HEK293 (cell line): ENCODE results near the gene WARS2.

ENCODE experiments used
- ATF2 ChIP-seq: fragments of 450-650 bp; formaldehyde crosslinking; IDR thresholded peaks from 2 replicates; pipeline ENCODE4 v1.5.1; 2016; ENCODE audit warnings: missing biosample characterization, missing genetic modification characterization, low read depth
- CTCF ChIP-seq: fragments of 450-650 bp; formaldehyde crosslinking; IDR thresholded peaks from 2 replicates; pipeline ENCODE4 v1.5.1; 2016; ENCODE audit warnings: missing biosample characterization, missing genetic modification characterization
- REST ChIP-seq: fragments of 450-650 bp; formaldehyde crosslinking; IDR thresholded peaks from 2 replicates; pipeline ENCODE4 v1.5.1; 2016; ENCODE audit warnings: missing biosample characterization, missing genetic modification characterization
- YY1 ChIP-seq: fragments of 450-650 bp; formaldehyde crosslinking; IDR thresholded peaks from 2 replicates; pipeline ENCODE4 v1.5.1; 2018; ENCODE audit warnings: missing biosample characterization, missing genetic modification characterization
- ZBTB21 ChIP-seq: fragments of 450-650 bp; formaldehyde crosslinking; IDR thresholded peaks from 2 replicates; pipeline ENCODE4 v1.5.1; 2017; ENCODE audit warnings: missing biosample characterization, missing genetic modification characterization
- ZNF18 ChIP-seq: fragments of 450-650 bp; formaldehyde crosslinking; IDR thresholded peaks from 2 replicates; pipeline ENCODE4 v1.5.1; 2016; ENCODE audit warnings: missing biosample characterization, missing genetic modification characterization
- ZNF350 ChIP-seq: fragments of 450-650 bp; formaldehyde crosslinking; IDR thresholded peaks from 2 replicates; pipeline ENCODE4 v1.5.0; 2017; ENCODE audit warnings: missing biosample characterization, mild to moderate bottlenecking, missing genetic modification characterization
- ZNF391 ChIP-seq: fragments of 450-650 bp; formaldehyde crosslinking; IDR thresholded peaks from 2 replicates; pipeline ENCODE4 v1.5.1; 2016; ENCODE audit warnings: low read depth, missing biosample characterization, missing genetic modification characterization, borderline replicate concordance
- ZNF510 ChIP-seq: fragments of 450-650 bp; formaldehyde crosslinking; IDR thresholded peaks from 2 replicates; pipeline ENCODE4 v1.5.1; 2018; ENCODE audit warnings: mild to moderate bottlenecking, missing genetic modification characterization, missing biosample characterization; ENCODE audit not compliant: insufficient replicate concordance
- ZNF518A ChIP-seq: fragments of 450-650 bp; formaldehyde crosslinking; conservative IDR thresholded peaks from 2 replicates; pipeline ENCODE4 v1.5.1; 2016; ENCODE audit warnings: low read depth, missing biosample characterization, missing genetic modification characterization
- ZNF585B ChIP-seq: fragments of 450-650 bp; formaldehyde crosslinking; IDR thresholded peaks from 2 replicates; pipeline ENCODE4 v1.5.1; 2016; ENCODE audit warnings: missing biosample characterization, missing genetic modification characterization
- ZNF707 ChIP-seq: fragments of 450-650 bp; formaldehyde crosslinking; IDR thresholded peaks from 2 replicates; pipeline ENCODE4 v1.5.1; 2016; ENCODE audit warnings: missing biosample characterization, missing genetic modification characterization
- ZNF768 ChIP-seq: fragments of 450-650 bp; formaldehyde crosslinking; IDR thresholded peaks from 2 replicates; pipeline ENCODE4 v1.5.1; 2018; ENCODE audit warnings: missing biosample characterization, mild to moderate bottlenecking, missing genetic modification characterization
- ZSCAN23 ChIP-seq: fragments of 450-650 bp; formaldehyde crosslinking; IDR thresholded peaks from 2 replicates; pipeline ENCODE4 v1.5.1; 2016; ENCODE audit warnings: missing biosample characterization, missing genetic modification characterization

GRCh38 chr1:119147661-119148090 is 7.2 kb upstream of the WARS2 start:
- TF ChIP-seq CTCF (no peak), ZNF18 (no peak), ZNF585B (no peak), ZNF518A (tag by site-specific recombination) (no peak), ATF2 (tag by site-specific recombination) (no peak), YY1 (tag by site-specific recombination) (no peak), REST (tag by site-specific recombination) (no peak), ZNF391 (no peak), ZNF350 (tag by site-specific recombination) (no peak), ZSCAN23 (tag by site-specific recombination) (no peak), ZBTB21 (tag by site-specific recombination) (no peak), ZNF768 (tag by site-specific recombination) (no peak), ZNF707 (tag by site-specific recombination) (no peak), ZNF510 (tag by site-specific recombination) (no peak)
